Urothelium cell line (cell line): ENCODE measurements around the gene LGALS3BP.

ENCODE experiments used
- DNase-seq: peaks from one replicate; pipeline ENCODE4 v3.0.0; 2011; ENCODE audit warnings: low spot score, mixed read lengths
- FAIRE-seq: peaks from 2 replicates; lab custom pipeline; 2011; peaks lifted over from hg19 to GRCh38; lab: Jason Lieb, UNC

The LGALS3BP gene

GRCh38 chr17:79014158-79014758 lies 34.5 kb upstream of the LGALS3BP start:
- FAIRE-seq (no peak), DNase-seq (no peak)

GRCh38 chr17:79012563-79013134 lies 32.9 kb upstream of the LGALS3BP start:
- FAIRE-seq (no peak), DNase-seq (no peak)

- DNase-seq (no peak), FAIRE-seq (no peak)
These were observed 31.9 kb upstream of the LGALS3BP start for GRCh38 chr17:79011451-79012147.

- DNase-seq (no peak), FAIRE-seq (no peak)
These were observed 30.6 kb upstream of the LGALS3BP start for GRCh38 chr17:79010304-79010646.

GRCh38 chr17:79009397-79010303 lies 29.9 kb upstream of the LGALS3BP start, which contains the start of gene CANT1:
Gene CANT1 (minus strand): TSS chr17:79009764. CDS start chr17:78997622, 12,142 bp downstream.
- peak; percentile 79 for FAIRE-seq
- DNase-seq: peak; percentile 99

GRCh38 chr17:79008666-79009387 lies 29.1 kb upstream of the LGALS3BP start:
- DNase-seq: no peak
- no peak for FAIRE-seq

- no peak for DNase-seq
- FAIRE-seq: no peak
These were observed 28.0 kb upstream of the LGALS3BP start for GRCh38 chr17:79007504-79008381.

GRCh38 chr17:79006794-79007503 lies 27.2 kb upstream of the LGALS3BP start:
- no peak for DNase-seq
- no peak for FAIRE-seq

GRCh38 chr17:79006046-79006445 lies 26.3 kb upstream of the LGALS3BP start:
- peak; percentile 27 for FAIRE-seq
- DNase-seq: no peak

GRCh38 chr17:79005063-79005861 lies 25.5 kb upstream of the LGALS3BP start:
- DNase-seq (no peak), FAIRE-seq (no peak)

- FAIRE-seq (no peak), DNase-seq (no peak)
These were observed 24.1 kb upstream of the LGALS3BP start for GRCh38 chr17:79003661-79004411.

GRCh38 chr17:79002796-79003593 lies 23.3 kb upstream of the LGALS3BP start:
- FAIRE-seq (no peak), DNase-seq (no peak)

GRCh38 chr17:79002291-79002690 lies 22.6 kb upstream of the LGALS3BP start:
- FAIRE-seq (peak; percentile 74), DNase-seq (no peak)

GRCh38 chr17:79001190-79002020 lies 21.7 kb upstream of the LGALS3BP start:
- DNase-seq (no peak), FAIRE-seq (peak; percentile 85)

- FAIRE-seq (peak; percentile 30), DNase-seq (no peak)
These were observed 20.9 kb upstream of the LGALS3BP start for GRCh38 chr17:79000396-79001189.
